Mesothelial cell of epicardium (in vitro differentiated cells): Measurements from ENCODE around the gene CNKSR2. TPM values are rescaled to one million over a fixed set of nuclear protein-coding genes. Genes with fewer than 3 reads are reported as not detected.

Experiments used
- DNase-seq, 2 experiments: peaks; one replicate each; pipeline ENCODE4 v3.0.0; 2021; ENCODE audit warnings: low spot score in 2 of 2; ENCODE audit not compliant: unreplicated experiment in 2 of 2
- H3K27ac Mint-ChIP-seq: 2 replicates; pipeline ENCODE4 v1.8.0; 2021; ENCODE audit warnings: mixed read lengths
- H3K27me3 Mint-ChIP-seq: 2 replicates; pipeline ENCODE4 v1.8.0; 2021; ENCODE audit warnings: low read depth, mixed read lengths
- H3K36me3 Mint-ChIP-seq: 2 replicates; pipeline ENCODE4 v1.8.0; 2021; ENCODE audit warnings: mixed read lengths
- H3K4me1 Mint-ChIP-seq: 2 replicates; pipeline ENCODE4 v1.8.0; 2021; ENCODE audit warnings: mixed read lengths
- H3K4me3 Mint-ChIP-seq: 2 replicates; pipeline ENCODE4 v1.8.0; 2021; ENCODE audit warnings: mild to moderate bottlenecking, moderate library complexity, mixed read lengths
- H3K9me3 Mint-ChIP-seq: 2 replicates; pipeline ENCODE4 v1.8.0; 2021; ENCODE audit warnings: mixed read lengths
- total RNA-seq: library from RNA; stranded (reverse); gene quantifications from 3 replicates; pipeline ENCODE4 v1.2.1, GENCODE V29; 2021
- TF ChIP-seq, protein P1 (sequence below): fragments of 200-600 bp; sonication (generic); IDR thresholded peaks from one replicate; pipeline ENCODE4 v1.5.0; 2021; ENCODE audit warnings: antibody characterized with exemption; ENCODE audit not compliant: unreplicated experiment

The CNKSR2 gene
- total RNA-seq, 1 donor from 2014 or later, result 9.1 TPM

DNA sequence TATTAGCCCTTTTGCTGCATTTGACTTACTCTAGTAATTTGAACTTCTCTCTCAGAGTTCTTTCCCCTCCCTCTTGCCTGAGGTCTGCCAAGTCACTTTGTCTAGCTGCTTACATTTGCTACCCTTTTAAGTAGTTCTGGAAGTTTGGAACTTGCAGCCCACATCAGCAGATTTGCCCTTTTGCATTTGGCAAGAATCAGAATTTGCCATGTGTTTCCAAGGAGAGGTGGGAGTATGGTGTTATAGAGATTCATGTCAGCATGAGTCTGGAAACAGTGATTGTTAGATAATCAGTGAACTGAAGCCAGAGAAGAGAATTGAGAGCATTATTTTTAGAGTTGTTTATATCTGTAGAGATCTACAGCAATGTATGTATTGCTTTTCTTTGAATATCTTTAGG lies 231.8 kb downstream of the CNKSR2 start:
- Mint-ChIP-seq H3K9me3 (no peaks in the 10 kb centered on the region), H3K4me1 (peaks cover 3% of the 10 kb centered on the region), H3K27me3 (no peaks in the 10 kb centered on the region), H3K36me3 (peaks cover 2% of the 10 kb centered on the region), H3K27ac (peak overlapping the region; percentile 10), H3K4me3 (no peak overlapping the region)
- TF ChIP-seq, protein P1, sequence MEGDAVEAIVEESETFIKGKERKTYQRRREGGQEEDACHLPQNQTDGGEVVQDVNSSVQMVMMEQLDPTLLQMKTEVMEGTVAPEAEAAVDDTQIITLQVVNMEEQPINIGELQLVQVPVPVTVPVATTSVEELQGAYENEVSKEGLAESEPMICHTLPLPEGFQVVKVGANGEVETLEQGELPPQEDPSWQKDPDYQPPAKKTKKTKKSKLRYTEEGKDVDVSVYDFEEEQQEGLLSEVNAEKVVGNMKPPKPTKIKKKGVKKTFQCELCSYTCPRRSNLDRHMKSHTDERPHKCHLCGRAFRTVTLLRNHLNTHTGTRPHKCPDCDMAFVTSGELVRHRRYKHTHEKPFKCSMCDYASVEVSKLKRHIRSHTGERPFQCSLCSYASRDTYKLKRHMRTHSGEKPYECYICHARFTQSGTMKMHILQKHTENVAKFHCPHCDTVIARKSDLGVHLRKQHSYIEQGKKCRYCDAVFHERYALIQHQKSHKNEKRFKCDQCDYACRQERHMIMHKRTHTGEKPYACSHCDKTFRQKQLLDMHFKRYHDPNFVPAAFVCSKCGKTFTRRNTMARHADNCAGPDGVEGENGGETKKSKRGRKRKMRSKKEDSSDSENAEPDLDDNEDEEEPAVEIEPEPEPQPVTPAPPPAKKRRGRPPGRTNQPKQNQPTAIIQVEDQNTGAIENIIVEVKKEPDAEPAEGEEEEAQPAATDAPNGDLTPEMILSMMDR, result no peak
- no peak for DNase-seq

- no peaks in the 10 kb centered on the region for H3K27me3 Mint-ChIP-seq
- no peaks in the 10 kb centered on the region for H3K9me3 Mint-ChIP-seq
- no peak overlapping the region for H3K4me3 Mint-ChIP-seq
- H3K27ac Mint-ChIP-seq, result no peak overlapping the region
- DNase-seq, result no peak
- peaks cover 2% of the 10 kb centered on the region for H3K36me3 Mint-ChIP-seq
- peaks cover 3% of the 10 kb centered on the region for H3K4me1 Mint-ChIP-seq
- TF ChIP-seq, protein P1, result no peak
These were observed 235.9 kb downstream of the CNKSR2 start for GRCh38 chrX:21610168-21610567.

DNA sequence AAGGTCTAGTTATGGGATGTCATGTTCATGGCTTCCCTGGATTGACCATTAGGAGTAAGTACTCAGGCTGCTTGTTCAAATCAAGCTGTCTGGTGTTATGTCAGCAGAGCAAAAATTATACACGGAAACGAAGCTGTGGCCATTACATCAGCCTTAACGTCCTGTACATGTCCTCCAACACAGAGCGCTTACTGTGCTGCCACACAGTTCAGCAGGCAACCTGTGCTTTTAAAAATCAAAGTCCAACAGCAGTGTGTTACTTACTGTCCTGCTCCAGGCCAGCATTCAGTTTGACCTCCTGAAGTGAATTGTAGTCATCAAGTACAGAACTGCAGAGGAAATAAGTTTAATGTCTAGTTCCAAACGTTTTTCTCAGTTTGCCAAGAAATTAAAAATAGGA lies 237.9 kb downstream of the CNKSR2 start:
- no peak for DNase-seq
- peaks cover 2% of the 10 kb centered on the region for H3K36me3 Mint-ChIP-seq
- no peaks in the 10 kb centered on the region for H3K9me3 Mint-ChIP-seq
- TF ChIP-seq, protein P1, result no peak
- H3K4me1 Mint-ChIP-seq, result peaks cover 10% of the 10 kb centered on the region
- H3K27me3 Mint-ChIP-seq, result no peaks in the 10 kb centered on the region
- no peak overlapping the region for H3K27ac Mint-ChIP-seq
- H3K4me3 Mint-ChIP-seq, result no peak overlapping the region

- DNase-seq, result no peak
- Mint-ChIP-seq H3K36me3 (no peaks in the 10 kb centered on the region), H3K4me3 (no peak overlapping the region), H3K27me3 (no peaks in the 10 kb centered on the region), H3K9me3 (no peaks in the 10 kb centered on the region), H3K27ac (no peak overlapping the region), H3K4me1 (peaks cover 10% of the 10 kb centered on the region)
- TF ChIP-seq, protein P1, result no peak
These were observed 242.2 kb downstream of the CNKSR2 start for GRCh38 chrX:21616386-21616785.

- H3K27me3 Mint-ChIP-seq, result no peaks in the 10 kb centered on the region
- H3K4me3 Mint-ChIP-seq, result no peak overlapping the region
- no peak for DNase-seq
- H3K27ac Mint-ChIP-seq, result no peak overlapping the region
- TF ChIP-seq, protein P1, result no peak
- H3K36me3 Mint-ChIP-seq, result no peaks in the 10 kb centered on the region
- H3K4me1 Mint-ChIP-seq, result peaks cover 10% of the 10 kb centered on the region
- H3K9me3 Mint-ChIP-seq, result no peaks in the 10 kb centered on the region
These were observed 246.0 kb downstream of the CNKSR2 start for GRCh38 chrX:21620234-21620633.
